Measurements from ENCODE around the gene ENTPD8.

ENTPD8 gene

GRCh38 chr9:137434498-137435380 is 6.4 kb downstream of the ENTPD8 start:
- no peak for DNase-seq (ENCODE audit: low read depth in 1 of 2, low spot score in 1 of 2)
- no peak overlapping the region for H3K27ac ChIP-seq (replicated peaks)
- H3K4me3 ChIP-seq (replicated peaks; ENCODE audit: insufficient read depth, low read length) = no peak overlapping the region
- no peak for TF ChIP-seq REST (IDR thresholded peaks at IDR 0.05; ENCODE audit: insufficient replicate concordance, low read depth)
- no peak for TF ChIP-seq SPI1 (IDR thresholded peaks at IDR 0.05; ENCODE audit: borderline replicate concordance, low read depth)
- no peaks in the 10 kb centered on the region for H3K27me3 ChIP-seq (ENCODE audit: insufficient read depth, poor library complexity, severe bottlenecking)

- Histone ChIP-seq H3K4me3 (replicated peaks; ENCODE audit: insufficient read depth, low read length) (no peak overlapping the region), H3K27ac (replicated peaks) (no peak overlapping the region), H3K27me3 (ENCODE audit: insufficient read depth, poor library complexity, severe bottlenecking) (no peaks in the 10 kb centered on the region)
- TF ChIP-seq SPI1 (IDR thresholded peaks at IDR 0.05; ENCODE audit: borderline replicate concordance, low read depth) (no peak), REST (IDR thresholded peaks at IDR 0.05; ENCODE audit: insufficient replicate concordance, low read depth) (no peak), GABPA (IDR thresholded peaks at IDR 0.05; ENCODE audit: low read depth) (no peak), POLR2AphosphoS5 (IDR thresholded peaks at IDR 0.05; ENCODE audit: low read depth) (no peak), CTCF (IDR thresholded peaks at IDR 0.05; ENCODE audit: insufficient read depth, low read length) (no peak)
- DNase-seq (ENCODE audit: low read depth in 1 of 2, low spot score in 1 of 2) = no peak
These were observed 7.2 kb downstream of the ENTPD8 start for GRCh38 chr9:137433916-137434431.

GRCh38 chr9:137433349-137433915 is 7.7 kb downstream of the ENTPD8 start:
- TF ChIP-seq GABPA (IDR thresholded peaks at IDR 0.05; ENCODE audit: low read depth) (no peak), SPI1 (IDR thresholded peaks at IDR 0.05; ENCODE audit: borderline replicate concordance, low read depth) (no peak), CTCF (IDR thresholded peaks at IDR 0.05; ENCODE audit: insufficient read depth, low read length) (no peak)
- Histone ChIP-seq H3K4me3 (replicated peaks; ENCODE audit: insufficient read depth, low read length) (no peak overlapping the region), H3K27ac (replicated peaks) (no peak overlapping the region), H3K27me3 (ENCODE audit: insufficient read depth, poor library complexity, severe bottlenecking) (no peaks in the 10 kb centered on the region)
- no peak for DNase-seq (ENCODE audit: low read depth in 1 of 2, low spot score in 1 of 2)

- Histone ChIP-seq H3K4me3 (replicated peaks; ENCODE audit: insufficient read depth, low read length) (no peak overlapping the region), H3K27me3 (ENCODE audit: insufficient read depth, poor library complexity, severe bottlenecking) (no peaks in the 10 kb centered on the region), H3K27ac (replicated peaks) (no peak overlapping the region)
- TF ChIP-seq POLR2AphosphoS5 (IDR thresholded peaks at IDR 0.05; ENCODE audit: low read depth) (no peak), CTCF (IDR thresholded peaks at IDR 0.05; ENCODE audit: insufficient read depth, low read length) (no peak), GABPA (IDR thresholded peaks at IDR 0.05; ENCODE audit: low read depth) (no peak), SPI1 (IDR thresholded peaks at IDR 0.05; ENCODE audit: borderline replicate concordance, low read depth) (no peak), REST (IDR thresholded peaks at IDR 0.05; ENCODE audit: insufficient replicate concordance, low read depth) (no peak)
- no peak for DNase-seq (ENCODE audit: low read depth in 1 of 2, low spot score in 1 of 2)
These were observed 8.3 kb downstream of the ENTPD8 start for GRCh38 chr9:137432687-137433348.
